Stimulated activated CD8-positive, alpha-beta memory T cell treated with anti-CD3 and anti-CD28 coated beads, Interleukin-4, amount 100 ng/mL, for 48 hours (primary cell): ENCODE results near the gene GRB7.
"Not testable (repeated sequence)": the region's sequence is repeated elsewhere in the genome, so short reads cannot be mapped to it uniquely, and the experiment has no call there.

Experiments used
- DNase-seq: peaks from one replicate; pipeline ENCODE4 v3.0.0-alpha.2; 2020

Gene GRB7

DNA sequence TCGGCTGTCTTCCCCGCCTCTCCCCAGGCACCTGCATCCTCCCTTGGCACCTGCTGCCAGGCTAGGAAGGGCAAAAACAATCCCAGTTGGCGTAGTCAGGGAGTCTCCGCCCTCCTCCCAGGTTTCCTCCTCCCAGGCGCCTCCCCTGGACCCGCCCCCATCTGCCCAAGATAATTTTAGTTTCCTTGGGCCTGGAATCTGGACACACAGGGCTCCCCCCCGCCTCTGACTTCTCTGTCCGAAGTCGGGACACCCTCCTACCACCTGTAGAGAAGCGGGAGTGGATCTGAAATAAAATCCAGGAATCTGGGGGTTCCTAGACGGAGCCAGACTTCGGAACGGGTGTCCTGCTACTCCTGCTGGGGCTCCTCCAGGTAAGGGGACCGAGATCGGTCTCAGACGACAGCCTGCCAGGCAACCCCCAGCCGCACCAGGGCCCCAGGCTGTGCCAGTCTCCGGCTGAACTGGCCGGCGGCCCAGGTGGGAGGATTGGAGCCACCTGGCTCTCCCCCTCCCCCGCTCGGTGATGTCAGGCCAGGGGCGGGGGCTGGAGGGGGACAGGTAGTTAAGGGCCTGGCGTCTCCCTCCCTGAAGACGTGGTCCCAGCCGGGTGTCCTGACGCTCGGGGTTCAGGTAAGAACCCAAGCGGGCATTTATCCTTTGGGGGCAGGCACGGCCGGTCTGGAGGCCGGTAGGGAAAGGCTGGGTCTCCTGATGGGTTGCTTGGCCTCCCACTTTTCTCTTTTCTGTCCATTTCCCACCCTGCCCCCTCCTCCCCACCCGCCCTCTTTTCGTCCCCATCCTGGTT is at the start of gene GRB7:
Gene GRB7, plus strand, starts transcription at position 179 of the 808 bp plus-strand sequence. CDS start 4,364 bp downstream, outside the sequence.
- DNase-seq: no peak

DNA sequence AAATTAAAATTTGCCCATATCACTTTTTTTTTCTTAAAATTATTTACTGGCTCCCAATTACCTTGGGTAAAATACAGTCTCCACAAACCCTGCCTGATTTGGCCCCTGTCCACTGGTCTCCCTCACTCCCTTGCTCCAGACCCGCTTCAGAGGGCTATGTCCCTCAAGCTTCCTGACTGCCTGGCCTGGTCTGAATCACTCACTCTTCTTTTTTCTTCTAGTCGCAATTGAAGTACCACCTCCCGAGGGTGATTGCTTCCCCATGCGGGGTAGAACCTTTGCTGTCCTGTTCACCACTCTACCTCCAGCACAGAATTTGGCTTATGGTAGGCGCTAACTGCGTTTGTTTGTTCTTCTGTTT is 49.3 kb upstream of the GRB7 start:
- DNase-seq: no peak

DNA sequence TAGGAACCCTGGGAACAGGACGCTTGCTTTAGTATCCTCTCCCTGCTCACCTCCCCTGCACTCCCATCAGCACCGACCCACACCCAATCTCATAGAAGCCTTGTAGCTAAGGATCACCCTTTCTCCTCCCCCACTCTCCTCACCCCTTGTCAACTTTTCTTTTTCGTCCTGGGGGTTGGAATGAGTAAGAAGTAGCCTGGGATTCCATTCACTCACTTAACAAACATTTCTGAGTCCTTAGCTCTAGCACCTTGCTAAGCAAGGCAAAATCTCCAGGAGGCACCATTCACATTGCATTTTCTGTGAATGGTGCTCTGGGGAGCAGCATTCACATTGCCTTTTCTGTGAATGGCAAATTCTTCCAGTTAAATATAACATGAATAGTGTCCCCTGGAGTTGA is 48.8 kb upstream of the GRB7 start:
- no peak for DNase-seq

GRCh38 chr17:39694593-39694992 is 43.1 kb upstream of the GRB7 start:
- no peak for DNase-seq

DNA sequence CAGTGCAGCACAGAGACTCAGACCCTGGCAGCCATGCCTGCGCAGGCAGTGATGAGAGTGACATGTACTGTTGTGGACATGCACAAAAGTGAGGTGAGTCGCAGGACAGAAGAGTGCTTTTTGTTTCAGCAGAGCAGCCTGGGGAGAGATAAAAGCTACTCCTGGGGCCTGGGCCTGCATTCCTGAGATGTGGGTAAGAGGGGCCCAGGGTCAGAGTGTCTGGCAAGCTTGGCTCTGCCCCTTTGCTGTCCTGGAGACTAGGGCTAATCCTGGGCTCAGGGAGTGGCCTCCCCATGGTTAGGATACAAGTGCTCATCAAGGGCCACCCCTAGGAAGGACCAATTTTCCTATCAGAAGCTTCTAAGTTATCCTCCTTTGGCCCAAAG is 42.7 kb upstream of the GRB7 start:
- no peak for DNase-seq

DNA sequence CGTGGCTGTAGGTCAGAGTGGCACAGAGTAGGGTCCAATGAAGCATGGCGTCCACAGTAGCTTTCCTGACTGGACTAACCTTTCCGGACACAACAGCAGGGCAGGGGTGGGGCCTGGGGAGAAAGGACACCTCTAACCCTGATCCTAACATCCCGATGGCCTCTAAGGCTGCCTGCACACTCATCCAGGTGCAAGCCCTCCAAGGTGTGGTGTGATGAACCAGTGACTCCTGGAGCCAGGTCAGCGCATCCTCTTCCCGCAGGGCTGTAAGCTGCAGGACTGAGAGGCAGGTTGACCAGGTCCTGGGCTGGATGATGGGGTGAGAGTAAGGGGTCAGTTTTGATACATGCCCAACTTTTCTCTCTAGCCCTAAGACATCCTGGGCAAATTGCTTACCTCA is 41.0 kb upstream of the GRB7 start:
- no peak for DNase-seq

DNA sequence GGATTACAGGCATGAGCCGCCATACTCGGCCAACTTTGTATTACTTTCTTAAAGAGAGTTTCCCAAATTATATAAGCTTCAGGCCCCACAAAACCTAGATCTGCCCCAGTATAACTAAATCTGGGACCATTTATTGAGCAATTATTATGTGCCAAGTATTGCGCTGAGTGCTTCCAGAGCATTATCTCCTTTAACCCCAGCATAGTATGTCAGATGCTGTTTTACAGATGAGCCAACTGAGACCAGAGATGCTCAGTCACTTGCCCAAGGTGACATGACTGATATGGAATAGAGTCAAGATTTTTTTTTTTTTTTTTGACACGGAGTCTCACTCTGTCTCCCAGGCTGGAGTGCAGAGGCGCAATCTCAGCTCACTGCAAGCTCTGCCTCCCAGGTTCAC is 39.8 kb upstream of the GRB7 start:
- no peak for DNase-seq

DNA sequence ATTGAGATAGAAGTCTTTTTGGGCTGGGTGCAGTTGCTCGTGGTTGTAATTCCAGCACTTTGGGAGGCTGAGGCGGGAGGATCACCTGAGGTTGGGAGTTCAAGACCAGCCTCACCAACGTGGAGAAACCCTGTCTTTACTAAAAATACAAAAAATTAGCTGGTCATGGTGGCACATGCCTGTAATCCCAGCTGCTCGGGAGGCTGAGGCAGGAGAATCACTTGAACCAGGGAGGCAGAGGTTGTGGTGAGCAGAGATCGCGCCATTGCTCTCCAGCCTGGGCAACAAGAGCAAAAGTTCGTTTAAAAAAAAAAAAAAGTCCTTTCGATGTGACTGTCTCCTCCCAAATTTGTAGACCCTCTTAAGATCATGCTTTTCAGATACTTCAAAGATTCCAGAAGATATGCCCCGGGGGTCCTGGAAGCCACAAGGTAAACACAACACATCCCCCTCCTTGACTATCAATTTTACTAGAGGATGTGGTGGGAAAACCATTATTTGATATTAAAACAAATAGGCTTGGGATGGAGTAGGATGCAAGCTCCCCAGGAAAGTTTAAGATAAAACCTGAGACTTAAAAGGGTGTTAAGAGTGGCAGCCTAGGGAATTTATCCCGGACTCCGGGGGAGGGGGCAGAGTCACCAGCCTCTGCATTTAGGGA is 38.5 kb upstream of the GRB7 start:
- DNase-seq: not testable (repeated sequence)

DNA sequence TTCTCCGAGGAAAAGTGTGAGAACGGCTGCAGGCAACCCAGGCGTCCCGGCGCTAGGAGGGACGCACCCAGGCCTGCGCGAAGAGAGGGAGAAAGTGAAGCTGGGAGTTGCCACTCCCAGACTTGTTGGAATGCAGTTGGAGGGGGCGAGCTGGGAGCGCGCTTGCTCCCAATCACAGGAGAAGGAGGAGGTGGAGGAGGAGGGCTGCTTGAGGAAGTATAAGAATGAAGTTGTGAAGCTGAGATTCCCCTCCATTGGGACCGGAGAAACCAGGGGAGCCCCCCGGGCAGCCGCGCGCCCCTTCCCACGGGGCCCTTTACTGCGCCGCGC is 38.0 kb upstream of the GRB7 start, which contains the start of gene ERBB2:
Gene ERBB2, plus strand, starts transcription at position 247 of the 330 bp plus-strand sequence. CDS start 175 bp downstream, outside the sequence.
- DNase-seq: no peak

DNA sequence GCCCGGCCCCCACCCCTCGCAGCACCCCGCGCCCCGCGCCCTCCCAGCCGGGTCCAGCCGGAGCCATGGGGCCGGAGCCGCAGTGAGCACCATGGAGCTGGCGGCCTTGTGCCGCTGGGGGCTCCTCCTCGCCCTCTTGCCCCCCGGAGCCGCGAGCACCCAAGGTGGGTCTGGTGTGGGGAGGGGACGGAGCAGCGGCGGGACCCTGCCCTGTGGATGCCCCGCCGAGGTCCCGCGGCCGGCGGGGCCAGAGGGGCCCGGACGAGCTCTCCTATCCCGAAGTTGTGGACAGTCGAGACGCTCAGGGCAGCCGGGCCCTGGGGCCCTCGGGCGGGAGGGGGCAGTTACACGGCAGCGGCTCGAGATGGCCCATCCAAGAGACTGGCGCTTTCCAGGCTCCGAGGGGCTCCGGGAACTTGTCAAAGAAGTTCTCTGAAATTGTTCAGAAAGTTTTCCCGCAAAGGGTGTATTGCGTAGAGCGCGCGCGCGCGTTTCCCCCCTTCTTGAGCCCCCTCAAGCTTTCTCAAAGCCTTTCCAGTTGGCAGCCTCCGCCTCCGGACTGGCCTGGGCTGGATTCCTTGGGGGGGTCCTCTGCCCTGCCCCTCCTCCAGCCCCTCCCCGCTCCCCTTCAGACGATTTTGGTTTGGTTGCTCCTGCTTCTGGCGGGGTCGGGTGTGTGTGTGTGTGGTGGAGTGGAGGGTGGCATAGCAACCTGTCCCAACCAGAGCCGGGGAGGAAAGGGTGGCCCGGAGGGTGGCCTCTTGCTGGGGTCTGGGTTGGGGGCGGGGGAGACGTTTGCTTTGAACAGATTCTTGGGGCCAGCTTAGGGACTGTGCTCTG is 37.4 kb upstream of the GRB7 start:
- DNase-seq: no peak

- no peak for DNase-seq
Measured at GRCh38 chr17:39701012-39701783, 36.5 kb upstream of the GRB7 start.

DNA sequence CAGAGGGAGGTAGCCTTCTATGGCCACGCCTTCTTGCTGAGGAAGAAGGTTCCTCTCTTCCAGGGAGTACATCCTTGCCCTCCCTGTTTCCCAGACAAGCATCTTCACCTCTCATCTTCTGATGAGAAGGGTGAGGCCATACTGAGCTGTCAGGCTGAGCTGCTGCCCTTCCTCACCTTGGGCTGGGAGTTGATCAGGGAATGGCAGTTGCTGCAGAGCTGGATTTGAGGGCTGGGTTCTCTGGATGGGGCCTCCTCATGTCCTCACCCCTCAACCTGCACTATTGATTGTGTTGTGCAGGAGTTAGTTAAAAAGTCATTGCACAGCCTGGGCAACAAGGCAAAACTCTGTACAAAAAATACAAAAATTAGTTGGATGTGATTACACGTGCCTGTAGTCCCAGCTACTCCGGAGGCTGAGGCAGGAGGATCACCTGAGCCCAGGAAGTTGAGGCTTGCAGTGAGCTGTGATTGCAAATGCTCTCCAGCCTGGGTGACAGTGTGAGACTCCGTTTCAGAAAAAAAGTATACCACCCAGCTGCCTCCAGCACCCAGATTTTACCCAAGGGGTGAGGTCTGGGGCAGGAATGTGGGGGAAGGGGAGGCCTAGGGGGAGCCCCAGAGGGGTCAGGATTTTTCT is 35.8 kb upstream of the GRB7 start:
- no peak for DNase-seq

GRCh38 chr17:39702901-39703893 is 34.5 kb upstream of the GRB7 start:
- DNase-seq: no peak

GRCh38 chr17:39703913-39704312 is 33.8 kb upstream of the GRB7 start:
- DNase-seq: no peak

- no peak for DNase-seq
Measured at GRCh38 chr17:39704821-39705551, 32.8 kb upstream of the GRB7 start.

DNA sequence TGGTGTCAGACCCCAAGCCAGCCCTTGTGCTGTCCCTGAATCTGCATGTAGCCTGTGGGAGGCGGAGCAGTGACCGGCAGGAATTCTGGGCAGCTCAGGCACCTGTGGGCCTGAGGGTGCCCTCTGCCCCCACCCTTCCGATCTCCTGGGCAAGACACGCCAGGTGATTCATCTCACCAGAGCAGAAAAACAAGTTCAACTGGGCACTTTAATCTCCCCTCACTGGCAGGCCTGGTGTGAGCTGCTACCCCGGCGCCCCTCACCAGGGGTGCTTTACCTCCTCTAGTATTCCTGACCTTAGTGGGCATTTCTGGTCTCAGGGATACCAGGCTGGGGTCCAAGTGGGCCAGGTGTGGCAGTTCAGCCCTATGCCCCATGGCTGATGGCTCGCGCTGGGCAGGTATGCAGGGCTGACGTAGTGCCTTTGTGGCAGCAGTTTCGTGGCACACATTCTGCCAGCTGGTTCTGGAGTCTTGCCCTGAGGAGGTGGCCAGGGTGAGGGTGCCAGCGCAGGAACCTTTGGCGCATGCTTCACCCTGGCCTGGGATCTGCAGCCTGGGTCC is 31.9 kb upstream of the GRB7 start:
- no peak for DNase-seq

DNA sequence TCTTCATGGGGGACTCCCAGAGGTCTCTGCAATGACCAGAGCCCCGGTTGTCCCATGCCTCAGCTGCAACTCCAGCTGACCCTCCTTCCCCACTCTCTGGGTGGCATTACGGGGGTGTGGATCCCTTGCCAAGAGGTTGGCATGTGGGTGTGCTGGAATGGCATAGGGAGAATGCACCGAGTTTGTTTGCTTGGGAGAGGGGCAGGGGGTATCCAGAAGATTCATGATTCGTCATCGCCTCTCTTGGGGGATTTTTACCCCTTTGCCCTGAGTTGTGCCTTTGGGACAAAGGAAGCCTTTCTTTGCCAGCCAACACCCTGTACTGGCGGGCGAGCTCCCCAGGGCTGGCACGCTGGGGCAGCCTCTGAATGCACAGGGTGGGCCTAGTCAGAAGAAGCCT is 31.4 kb upstream of the GRB7 start:
- DNase-seq: no peak

GRCh38 chr17:39706921-39707337 is 30.8 kb upstream of the GRB7 start:
- no peak for DNase-seq

- no peak for DNase-seq
Measured at GRCh38 chr17:39709319-39709997, 28.3 kb upstream of the GRB7 start.
